Activated CD8-positive, alpha-beta T cell treated with anti-CD3 and anti-CD28 coated beads for 36 hours (primary cell): Measurements from ENCODE around the gene MICAL3. TPM values are rescaled to one million over a fixed set of nuclear protein-coding genes. Genes with fewer than 3 reads are reported as not detected.

Source experiments
- ATAC-seq: fragments of 200-7000 bp; cut with Tn5 transposase; one replicate; pipeline ENCODE4 v1.10.0; 2021; ENCODE audit warnings: mild to moderate bottlenecking, moderate library complexity
- CTCF ChIA-PET: fragments of 350-600 bp; sonication (Branson Sonifier 250); formaldehyde crosslinking; loops from one replicate; lab custom pipeline; 2021; ENCODE audit warnings: antibody characterized with exemption; lab: Charles Lee
- POLR2A ChIA-PET: fragments of 350-600 bp; sonication (Branson Sonifier 250); formaldehyde crosslinking; loops from one replicate; lab custom pipeline; 2021; ENCODE audit warnings: antibody characterized with exemption; lab: Charles Lee
- DNase-seq: peaks from one replicate; pipeline ENCODE4 v3.0.0-alpha.2; 2020
- H3K27ac Mint-ChIP-seq: one replicate; pipeline ENCODE4 v1.8.0; 2021; ENCODE audit warnings: mild to moderate bottlenecking, mixed read lengths
- H3K27me3 Mint-ChIP-seq: one replicate; pipeline ENCODE4 v1.8.0; 2021; ENCODE audit warnings: mixed read lengths
- H3K36me3 Mint-ChIP-seq: one replicate; pipeline ENCODE4 v1.8.0; 2021; ENCODE audit warnings: low read depth, mixed read lengths
- H3K4me1 Mint-ChIP-seq: one replicate; pipeline ENCODE4 v1.8.0; 2021; ENCODE audit warnings: low read depth, mixed read lengths
- H3K4me3 Mint-ChIP-seq: one replicate; pipeline ENCODE4 v1.8.0; 2021; ENCODE audit warnings: mild to moderate bottlenecking, moderate library complexity, mixed read lengths
- H3K9me3 Mint-ChIP-seq: one replicate; pipeline ENCODE4 v1.8.0; 2021; ENCODE audit warnings: mixed read lengths
- CTCF ChIP-seq: fragments of 200-600 bp; IDR thresholded peaks from one replicate; pipeline ENCODE4 v1.8.0; 2022; ENCODE audit warnings: antibody characterized with exemption, mild to moderate bottlenecking
- intact Hi-C: fragments of 100-400 bp; cut with micrococcal nuclease; formaldehyde crosslinking; loops from one replicate; pipeline ENCODE4 v1.10.0; 2022
- total RNA-seq, 2 experiments: library from RNA; stranded (reverse); gene quantifications; one replicate each; pipeline ENCODE4 v1.2.3, GENCODE V29; 2021

MICAL3 gene
- total RNA-seq, 2 experiments from 2014 or later: 31.6 to 32.4 TPM

DNA sequence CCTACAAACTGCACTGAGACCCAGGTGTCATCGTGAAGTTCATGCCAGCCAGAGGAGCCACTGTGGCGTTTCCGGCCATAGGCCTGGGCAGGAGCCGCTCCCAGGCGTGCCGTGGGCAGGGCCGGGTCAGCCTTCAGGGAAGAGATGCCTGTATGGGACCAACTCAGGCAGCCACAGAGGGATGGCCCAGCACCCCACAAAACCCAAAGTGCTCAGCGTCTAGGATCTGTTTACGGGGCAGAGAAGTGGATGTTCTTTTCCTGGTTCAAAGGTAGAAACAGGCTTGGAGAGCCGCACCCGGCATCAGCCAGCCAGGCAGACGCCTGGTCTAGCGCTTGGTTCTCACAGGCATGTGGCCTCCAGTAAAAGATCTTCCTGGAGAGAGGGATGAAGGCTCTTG lies 241.7 kb downstream of the MICAL3 start:
- no peak for TF ChIP-seq CTCF
- ATAC-seq (no peak), DNase-seq (no peak)
- Mint-ChIP-seq H3K27ac (no peak overlapping the region), H3K9me3 (no peaks in the 10 kb centered on the region), H3K27me3 (no peaks in the 10 kb centered on the region), H3K4me1 (peaks cover 49% of the 10 kb centered on the region), H3K4me3 (no peak overlapping the region), H3K36me3 (no peaks in the 10 kb centered on the region)
- POLR2A ChIA-PET: interaction anchor here (1.2 kb wide), 1 partner anchor 15 kb away, joined by 3 read pairs; no protein-coding TSS in a partner anchor
- intact Hi-C loops: loop anchor here (5.0 kb wide), 1 partner anchor 35 kb away; no protein-coding TSS in a partner anchor
- CTCF ChIA-PET: interaction anchor here (1.4 to 8.4 kb wide), 4 partner anchors 28 to 293 kb away, joined by 3 to 137 read pairs (median 24); no protein-coding TSS in a partner anchor

GRCh38 chr22:17782158-17782557 lies 242.2 kb downstream of the MICAL3 start:
- Mint-ChIP-seq H3K9me3 (no peaks in the 10 kb centered on the region), H3K4me1 (peaks cover 53% of the 10 kb centered on the region), H3K27me3 (no peaks in the 10 kb centered on the region), H3K36me3 (no peaks in the 10 kb centered on the region), H3K4me3 (no peak overlapping the region), H3K27ac (no peak overlapping the region)
- POLR2A ChIA-PET: interaction anchor here (0.7 to 1.3 kb wide), 4 partner anchors 9 to 15 kb away, joined by 3 to 5 read pairs (median 4); no protein-coding TSS in a partner anchor
- CTCF ChIA-PET: interaction anchor here (1.4 to 3.2 kb wide), 3 partner anchors 28 to 294 kb away, joined by 3 to 22 read pairs (median 5); no protein-coding TSS in a partner anchor
- no peak for TF ChIP-seq CTCF
- DNase-seq (no peak), ATAC-seq (no peak)
- intact Hi-C loops: loop anchor here (5.0 kb wide), 1 partner anchor 35 kb away; no protein-coding TSS in a partner anchor

GRCh38 chr22:17781319-17782031 lies 242.9 kb downstream of the MICAL3 start:
- peak; percentile 61 for ATAC-seq

DNA sequence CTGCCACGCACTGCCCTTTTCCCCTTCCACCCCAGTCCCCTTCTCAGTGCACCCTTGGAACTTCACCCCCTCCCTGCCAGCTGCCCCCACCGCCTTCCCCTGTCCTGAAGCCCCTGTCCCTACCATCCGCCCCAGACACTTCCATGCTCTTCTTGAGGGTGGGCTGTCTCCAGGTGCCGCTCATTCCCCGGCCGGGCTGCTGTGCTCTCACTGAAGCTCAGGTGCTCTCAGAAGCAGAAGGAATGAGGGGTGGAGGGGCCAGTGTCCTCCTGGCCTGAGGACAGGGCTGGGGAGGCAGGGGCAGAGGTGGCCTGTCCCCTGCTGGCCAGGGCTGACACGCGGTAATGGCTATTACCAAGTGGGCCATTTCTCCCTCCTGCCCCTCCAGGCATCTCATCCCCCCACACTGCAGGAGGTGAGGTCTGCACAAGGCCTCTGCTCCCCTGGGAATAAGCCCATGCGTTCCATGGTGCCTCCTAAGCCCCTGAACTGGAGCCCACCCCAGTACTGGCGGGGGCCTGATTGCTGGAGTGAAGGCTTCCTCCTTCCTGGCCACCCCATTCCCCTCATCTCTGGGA lies 243.5 kb downstream of the MICAL3 start:
- ATAC-seq: no peak
- Mint-ChIP-seq H3K4me3 (no peak overlapping the region), H3K9me3 (no peaks in the 10 kb centered on the region), H3K27ac (peak overlapping the region; percentile 47), H3K27me3 (no peaks in the 10 kb centered on the region), H3K36me3 (no peaks in the 10 kb centered on the region), H3K4me1 (peaks cover 63% of the 10 kb centered on the region)
- intact Hi-C loops: loop anchor here (5.0 kb wide), 1 partner anchor 34 kb away; no protein-coding TSS in a partner anchor
- TF ChIP-seq CTCF: no peak
- ChIA-PET CTCF (interaction anchor here (0.6 to 3.2 kb wide), 4 partner anchors 13 to 295 kb away, joined by 3 to 22 read pairs (median 4); no protein-coding TSS in a partner anchor), POLR2A (interaction anchor here (1.0 to 1.9 kb wide), 5 partner anchors 9 to 297 kb away, joined by 3 to 11 read pairs (median 5); partner anchors contain the start of gene PEX26)
- DNase-seq: no peak

More at GRCh38 chr22:17781319-17782031, 242.9 kb downstream of the MICAL3 start:
- no peaks in the 10 kb centered on the region for H3K27me3 Mint-ChIP-seq
- no peaks in the 10 kb centered on the region for H3K9me3 Mint-ChIP-seq
- ChIA-PET POLR2A (interaction anchor here (0.7 to 1.7 kb wide), 7 partner anchors 8 to 40 kb away, joined by 3 to 11 read pairs (median 3); no protein-coding TSS in a partner anchor), CTCF (interaction anchor here (0.6 to 3.2 kb wide), 5 partner anchors 13 to 295 kb away, joined by 3 to 22 read pairs (median 4); no protein-coding TSS in a partner anchor)
- H3K4me1 Mint-ChIP-seq: peaks cover 57% of the 10 kb centered on the region
- H3K36me3 Mint-ChIP-seq: no peaks in the 10 kb centered on the region
- peak; percentile 85 for DNase-seq
- no peak for TF ChIP-seq CTCF
- intact Hi-C loops: loop anchor here (5.0 kb wide), 1 partner anchor 34 kb away; no protein-coding TSS in a partner anchor
- H3K27ac Mint-ChIP-seq: peak overlapping the region; percentile 47
- H3K4me3 Mint-ChIP-seq: peak overlapping the region; percentile 1
